HepG2 (cell line): ENCODE data around the gene OR51A7.
"Not testable (repeated sequence)": the region's sequence is repeated elsewhere in the genome, so short reads cannot be mapped to it uniquely, and the experiment has no call there.

Source experiments
- CC2D1A ChIP-seq: sonication (generic); formaldehyde crosslinking; IDR thresholded peaks from 2 replicates; pipeline ENCODE4 v1.8.1; 2023; ENCODE audit warnings: mild to moderate bottlenecking, missing genetic modification reagents
- ZNF724P ChIP-seq: sonication (generic); formaldehyde crosslinking; IDR thresholded peaks from 2 replicates; pipeline ENCODE4 v1.8.0; 2022; ENCODE audit warnings: missing genetic modification reagents, borderline replicate concordance

DNA sequence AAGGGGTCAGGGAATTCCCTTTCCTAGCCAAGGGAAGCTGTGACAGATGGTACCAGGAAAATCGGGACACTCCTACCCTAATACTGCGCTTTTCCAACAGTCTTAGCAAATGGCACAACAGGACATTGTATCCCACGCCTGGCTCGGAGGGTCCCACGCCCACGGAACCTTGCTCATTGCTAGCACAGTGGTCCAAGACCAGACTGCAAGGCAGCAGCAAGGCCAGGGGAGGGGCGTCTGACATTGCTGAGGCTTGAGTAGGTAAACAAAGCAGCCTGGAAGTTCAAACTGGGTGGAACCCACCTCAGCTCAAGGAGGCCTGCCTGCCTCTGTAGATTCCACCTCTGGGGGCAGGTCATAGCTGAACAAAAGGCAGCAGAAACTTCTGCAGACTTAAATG, 49.3 kb upstream of the OR51A7 start:
- not testable (repeated sequence) for TF ChIP-seq CC2D1A, ZNF724P (CRISPR knock-in tag)
